ENCODE results near the gene CNIH1.

DNA sequence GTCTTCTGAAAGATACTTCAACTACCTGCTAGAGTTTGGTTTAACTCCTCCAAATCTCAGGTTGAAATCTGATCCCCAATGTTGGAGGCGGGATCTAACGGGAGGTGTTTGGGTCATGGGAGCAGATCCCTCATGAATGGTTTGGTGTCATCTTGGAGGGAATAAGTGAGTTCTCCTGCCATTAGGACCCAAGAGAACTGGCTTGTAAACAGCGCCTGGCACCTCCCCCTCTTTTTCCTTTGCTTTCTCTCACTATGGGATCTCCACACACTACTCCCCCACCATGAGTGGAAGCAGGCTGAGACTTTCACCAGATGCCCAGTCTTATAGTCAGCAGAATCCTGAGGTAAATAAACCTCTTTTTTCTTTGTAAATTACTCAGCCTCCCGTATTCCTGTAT lies 2.5 kb downstream of the CNIH1 start:
- no peak for TF ChIP-seq POLR2A (IDR thresholded peaks at IDR 0.05; ENCODE audit: low read depth, low read length)
- TF ChIP-seq TAF1 (IDR thresholded peaks at IDR 0.05; ENCODE audit: low read depth, low read length), result no peak
- no peak for TF ChIP-seq POLR2AphosphoS5 (IDR thresholded peaks at IDR 0.05; ENCODE audit: low read depth, low read length)

Data from GM12891 (cell line).